ENCODE data around the gene CCR6.
"Not testable (repeated sequence)": the region's sequence is repeated elsewhere in the genome, so short reads cannot be mapped to it uniquely, and the experiment has no call there.

The CCR6 gene

GRCh38 chr6:167161851-167162467 is 39.1 kb downstream of the CCR6 start:
- DNase-seq (ENCODE audit: low read depth), result no peak
- TF ChIP-seq, protein P1, sequence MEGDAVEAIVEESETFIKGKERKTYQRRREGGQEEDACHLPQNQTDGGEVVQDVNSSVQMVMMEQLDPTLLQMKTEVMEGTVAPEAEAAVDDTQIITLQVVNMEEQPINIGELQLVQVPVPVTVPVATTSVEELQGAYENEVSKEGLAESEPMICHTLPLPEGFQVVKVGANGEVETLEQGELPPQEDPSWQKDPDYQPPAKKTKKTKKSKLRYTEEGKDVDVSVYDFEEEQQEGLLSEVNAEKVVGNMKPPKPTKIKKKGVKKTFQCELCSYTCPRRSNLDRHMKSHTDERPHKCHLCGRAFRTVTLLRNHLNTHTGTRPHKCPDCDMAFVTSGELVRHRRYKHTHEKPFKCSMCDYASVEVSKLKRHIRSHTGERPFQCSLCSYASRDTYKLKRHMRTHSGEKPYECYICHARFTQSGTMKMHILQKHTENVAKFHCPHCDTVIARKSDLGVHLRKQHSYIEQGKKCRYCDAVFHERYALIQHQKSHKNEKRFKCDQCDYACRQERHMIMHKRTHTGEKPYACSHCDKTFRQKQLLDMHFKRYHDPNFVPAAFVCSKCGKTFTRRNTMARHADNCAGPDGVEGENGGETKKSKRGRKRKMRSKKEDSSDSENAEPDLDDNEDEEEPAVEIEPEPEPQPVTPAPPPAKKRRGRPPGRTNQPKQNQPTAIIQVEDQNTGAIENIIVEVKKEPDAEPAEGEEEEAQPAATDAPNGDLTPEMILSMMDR (IDR thresholded peaks at IDR 0.05; ENCODE audit: low read depth, low read length), result no peak
- TF ChIP-seq POLR2A (IDR thresholded peaks at IDR 0.05; ENCODE audit: extremely low read depth, insufficient read length) (no peak), MYC (IDR thresholded peaks at IDR 0.05; ENCODE audit: low read depth, low read length) (no peak)
- TF ChIP-seq, protein P2, sequence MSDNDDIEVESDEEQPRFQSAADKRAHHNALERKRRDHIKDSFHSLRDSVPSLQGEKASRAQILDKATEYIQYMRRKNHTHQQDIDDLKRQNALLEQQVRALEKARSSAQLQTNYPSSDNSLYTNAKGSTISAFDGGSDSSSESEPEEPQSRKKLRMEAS (IDR thresholded peaks at IDR 0.05; ENCODE audit: low read depth, low read length), result no peak
- H3K4me3 ChIP-seq (ENCODE audit: low read depth, low read length), result no peak overlapping the region

GRCh38 chr6:167162591-167162990 is 39.7 kb downstream of the CCR6 start:
- TF ChIP-seq POLR2A (IDR thresholded peaks at IDR 0.05; ENCODE audit: extremely low read depth, insufficient read length), result no peak
- TF ChIP-seq, protein P1 (IDR thresholded peaks at IDR 0.05; ENCODE audit: low read depth, low read length), result no peak
- TF ChIP-seq MYC (IDR thresholded peaks at IDR 0.05; ENCODE audit: low read depth, low read length), result no peak
- no peak for DNase-seq (ENCODE audit: low read depth)
- H3K4me3 ChIP-seq (ENCODE audit: low read depth, low read length), result no peak overlapping the region

DNA sequence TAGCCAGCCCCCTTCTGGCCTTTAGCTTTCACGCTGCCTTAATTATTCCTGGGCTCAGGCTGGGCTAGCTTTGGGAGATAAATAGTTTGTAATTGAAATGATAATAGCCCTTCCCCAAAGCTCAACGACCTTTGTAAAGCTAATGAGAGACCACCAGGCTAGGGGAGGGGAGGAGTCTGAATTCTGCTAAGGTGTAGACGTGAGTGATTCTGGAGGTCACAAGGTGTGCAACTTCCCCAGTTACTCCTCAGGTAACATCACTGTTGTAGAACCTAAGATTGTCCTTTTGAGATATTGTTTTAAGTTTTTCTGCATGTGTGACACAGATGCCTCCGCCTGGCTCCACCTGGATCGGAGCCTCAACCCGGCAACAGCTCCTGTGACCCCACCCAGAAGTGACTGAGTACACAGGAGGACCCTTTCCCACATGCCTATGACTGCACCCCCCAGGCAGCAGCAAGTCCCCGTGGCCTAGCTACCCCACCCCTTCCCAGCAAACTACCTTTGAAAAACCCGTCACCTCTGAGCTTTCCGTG is 40.6 kb downstream of the CCR6 start:
- TF ChIP-seq, protein P2 (IDR thresholded peaks at IDR 0.05; ENCODE audit: low read depth, low read length), result no peak
- TF ChIP-seq MYC (IDR thresholded peaks at IDR 0.05; ENCODE audit: low read depth, low read length) (no peak), POLR2A (IDR thresholded peaks at IDR 0.05; ENCODE audit: extremely low read depth, insufficient read length) (no peak)
- TF ChIP-seq, protein P1 (IDR thresholded peaks at IDR 0.05; ENCODE audit: low read depth, low read length), result no peak
- no peak for DNase-seq (ENCODE audit: low read depth)
- H3K4me3 ChIP-seq (ENCODE audit: low read depth, low read length), result no peak overlapping the region

GRCh38 chr6:167164261-167164660 is 41.4 kb downstream of the CCR6 start:
- TF ChIP-seq, protein P1 (IDR thresholded peaks at IDR 0.05; ENCODE audit: low read depth, low read length), result no peak
- TF ChIP-seq, protein P2 (IDR thresholded peaks at IDR 0.05; ENCODE audit: low read depth, low read length), result no peak
- no peak for TF ChIP-seq MYC (IDR thresholded peaks at IDR 0.05; ENCODE audit: low read depth, low read length)
- no peak for TF ChIP-seq POLR2A (IDR thresholded peaks at IDR 0.05; ENCODE audit: extremely low read depth, insufficient read length)
- DNase-seq (ENCODE audit: low read depth), result no peak
- H3K4me3 ChIP-seq (ENCODE audit: low read depth, low read length), result no peak overlapping the region

DNA sequence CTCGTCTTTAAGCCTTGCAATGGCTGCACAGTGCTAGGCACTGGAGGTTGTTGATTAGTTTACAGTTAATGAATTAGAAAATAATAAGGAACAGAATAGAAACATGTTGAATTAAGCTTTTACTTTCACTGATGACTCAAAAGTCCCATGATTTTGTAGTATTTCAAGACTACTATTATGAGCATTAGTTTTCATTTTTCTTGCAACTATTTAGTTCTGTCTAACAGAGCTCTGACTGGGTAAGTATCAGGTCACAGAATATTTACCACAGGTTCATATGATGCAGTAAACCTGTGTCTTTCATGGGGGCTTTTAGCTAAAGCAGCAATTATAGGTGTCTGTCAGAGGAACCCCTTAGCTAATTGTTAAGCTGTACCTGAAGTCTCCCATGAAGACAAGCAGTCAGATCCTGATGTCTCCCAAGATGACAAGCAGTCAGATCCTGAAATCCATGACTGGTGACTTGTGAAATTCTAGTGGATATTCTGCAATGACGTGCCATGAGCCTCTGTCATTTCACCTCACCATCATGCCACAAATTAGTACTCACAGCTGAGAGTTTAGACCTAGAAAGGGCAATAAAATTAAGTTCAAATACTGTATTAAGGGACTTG is 43.1 kb downstream of the CCR6 start:
- DNase-seq (ENCODE audit: low read depth), result no peak
- no peak overlapping the region for H3K4me3 ChIP-seq (ENCODE audit: low read depth, low read length)
- TF ChIP-seq, protein P2 (IDR thresholded peaks at IDR 0.05; ENCODE audit: low read depth, low read length), result no peak
- TF ChIP-seq POLR2A (IDR thresholded peaks at IDR 0.05; ENCODE audit: extremely low read depth, insufficient read length), result no peak
- TF ChIP-seq, protein P1 (IDR thresholded peaks at IDR 0.05; ENCODE audit: low read depth, low read length), result no peak
- no peak for TF ChIP-seq MYC (IDR thresholded peaks at IDR 0.05; ENCODE audit: low read depth, low read length)

GRCh38 chr6:167167699-167168098 is 44.8 kb downstream of the CCR6 start:
- DNase-seq (ENCODE audit: low read depth); H3K4me3 ChIP-seq (ENCODE audit: low read depth, low read length): not testable (repeated sequence)

DNA sequence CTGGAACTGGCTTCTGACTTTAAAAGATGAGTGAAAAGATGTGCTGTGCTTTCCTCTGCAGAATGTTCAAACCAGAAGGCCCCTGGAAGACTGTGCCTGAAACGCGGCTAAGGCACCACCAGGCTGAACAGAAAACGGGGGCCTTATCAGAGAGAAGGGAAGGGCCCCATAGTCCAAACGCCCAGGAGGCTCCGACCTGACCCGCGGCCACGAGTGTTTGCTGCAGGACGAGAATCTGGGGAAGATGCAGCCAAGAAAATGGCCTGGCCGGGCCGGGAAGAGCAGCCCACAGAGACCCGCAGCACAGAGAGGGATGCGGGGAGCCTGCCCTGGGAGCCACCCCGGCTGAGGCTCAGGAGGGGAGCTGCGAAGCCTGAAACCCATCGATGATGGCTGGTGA is 45.4 kb downstream of the CCR6 start:
- H3K4me3 ChIP-seq (ENCODE audit: low read depth, low read length); DNase-seq (ENCODE audit: low read depth): not testable (repeated sequence)

DNA sequence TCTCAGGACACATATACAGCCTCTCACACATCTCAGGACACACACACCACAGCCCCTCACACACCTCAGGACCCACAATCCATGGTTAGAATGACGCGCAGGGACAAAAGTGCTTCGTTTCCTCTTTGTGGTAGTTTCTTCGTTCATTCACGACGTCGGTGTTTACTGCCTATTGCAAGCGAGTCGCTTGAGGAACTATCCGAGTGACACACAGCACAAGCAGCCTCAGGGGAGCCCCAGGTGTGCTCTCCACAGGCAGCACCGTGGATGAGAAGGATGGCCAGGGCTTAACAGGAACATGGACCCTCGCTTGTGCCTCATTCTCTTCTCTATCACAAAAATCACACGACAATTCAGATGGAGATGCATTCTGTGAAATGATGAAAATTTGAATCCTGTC is 47.0 kb downstream of the CCR6 start:
- not testable (repeated sequence) for DNase-seq (ENCODE audit: low read depth); H3K4me3 ChIP-seq (ENCODE audit: low read depth, low read length)

- H3K4me3 ChIP-seq (ENCODE audit: low read depth, low read length); DNase-seq (ENCODE audit: low read depth): not testable (repeated sequence)
Observed at GRCh38 chr6:167171300-167171699, 48.4 kb downstream of the CCR6 start.

GRCh38 chr6:167172011-167172410 is 49.1 kb downstream of the CCR6 start:
- DNase-seq (ENCODE audit: low read depth); H3K4me3 ChIP-seq (ENCODE audit: low read depth, low read length): not testable (repeated sequence)
